PC-3 (cell line): ENCODE measurements around the gene TBC1D2B. TPM values are rescaled to one million over a fixed set of nuclear protein-coding genes. Genes with fewer than 3 reads are reported as not detected.
A peak's percentile ranks its signal among the peaks of the same experiment; 100 is the strongest.

ENCODE experiments used
- ATAC-seq: fragments of 200-7000 bp; cut with Tn5 transposase; 2 replicates; pipeline ENCODE4 v1.9.1; 2020; ENCODE audit warnings: mild to moderate bottlenecking, moderate library complexity
- BruUV-seq: library from RNA; stranded (reverse); fragments of 400-500 nt; replicated peaks from 2 replicates; lab custom pipeline; 2021; lab: Mats Ljungman, UMichigan
- CTCF ChIA-PET: fragments of 300-600 bp; sonication (Branson Sonifier 250); formaldehyde crosslinking; loops from one replicate; lab custom pipeline; 2022; ENCODE audit warnings: antibody characterized with exemption; lab: Charles Lee
- POLR2A ChIA-PET: fragments of 300-600 bp; sonication (Branson Sonifier 250); formaldehyde crosslinking; loops from one replicate; lab custom pipeline; 2022; ENCODE audit warnings: antibody characterized with exemption; ENCODE audit not compliant: unreplicated experiment; lab: Charles Lee
- DNase-seq: peaks from one replicate; pipeline ENCODE4 v3.0.0-alpha.2; 2015
- H2AFZ ChIP-seq: fragments of 300-600 bp; sonication (generic); 2 replicates; pipeline ENCODE4 v1.6.0; 2016; ENCODE audit warnings: antibody characterized with exemption, low read length
- H3F3A ChIP-seq: fragments of 300-600 bp; sonication (generic); one replicate; pipeline ENCODE4 v1.6.0; 2017; ENCODE audit warnings: antibody characterized with exemption, low read length, control low read depth, mild to moderate bottlenecking; ENCODE audit not compliant: unreplicated experiment
- H3K27ac ChIP-seq: fragments of 300-600 bp; sonication (generic); 2 replicates; pipeline ENCODE4 v1.5.1; 2016; ENCODE audit warnings: mild to moderate bottlenecking, low read length
- H3K27me3 ChIP-seq: fragments of 300-600 bp; sonication (generic); 2 replicates; pipeline ENCODE4 v1.6.1; 2016; ENCODE audit warnings: low read length, mixed read lengths
- H3K36me3 ChIP-seq: fragments of 300-600 bp; sonication (generic); 2 replicates; pipeline ENCODE4 v1.6.1; 2016; ENCODE audit warnings: low read depth, mixed run types, low read length, mixed read lengths
- H3K4me1 ChIP-seq: fragments of 300-600 bp; sonication (generic); 2 replicates; pipeline ENCODE4 v1.5.1; 2016; ENCODE audit warnings: low read length; ENCODE audit not compliant: insufficient read depth
- H3K4me2 ChIP-seq: fragments of 300-600 bp; sonication (generic); 2 replicates; pipeline ENCODE4 v1.6.0; 2016; ENCODE audit warnings: low read length
- H3K4me3 ChIP-seq: fragments of 300-600 bp; sonication (generic); 2 replicates; pipeline ENCODE4 v1.5.1; 2016; ENCODE audit warnings: mild to moderate bottlenecking, low read length, mixed read lengths
- H3K79me2 ChIP-seq: fragments of 300-600 bp; sonication (generic); 2 replicates; pipeline ENCODE4 v1.6.1; 2017; ENCODE audit warnings: low read length, mixed read lengths
- H3K9ac ChIP-seq: fragments of 300-600 bp; sonication (generic); 2 replicates; pipeline ENCODE4 v1.6.0; 2016; ENCODE audit warnings: mild to moderate bottlenecking, low read length
- H3K9me2 ChIP-seq: fragments of 300-600 bp; sonication (generic); replicated peaks from 2 replicates; pipeline ENCODE4 v1.6.1; 2016; ENCODE audit warnings: mixed run types, low read length, mixed read lengths
- H3K9me3 ChIP-seq: fragments of 300-600 bp; sonication (generic); 2 replicates; pipeline ENCODE4 v1.6.1; 2016; ENCODE audit warnings: low read length, mixed read lengths
- H4K20me1 ChIP-seq: fragments of 300-600 bp; sonication (generic); 2 replicates; pipeline ENCODE4 v1.6.1; 2016; ENCODE audit warnings: low read length, mixed read lengths
- EZH2 ChIP-seq: fragments of 300-600 bp; sonication (generic); IDR thresholded peaks from one replicate; pipeline ENCODE4 v1.6.1; 2017; ENCODE audit warnings: antibody characterized with exemption, mild to moderate bottlenecking, low read length; ENCODE audit not compliant: unreplicated experiment
- EZH2phosphoT487 ChIP-seq: fragments of 300-600 bp; sonication (generic); IDR thresholded peaks from 2 replicates; pipeline ENCODE4 v1.6.1; 2018; ENCODE audit warnings: mild to moderate bottlenecking, antibody characterized with exemption, low read length, borderline replicate concordance
- intact Hi-C: fragments of 100-400 bp; cut with micrococcal nuclease; formaldehyde crosslinking; loops from 2 replicates; pipeline ENCODE4 v1.9.0; 2023
- total RNA-seq: library from RNA; depleted of rRNA; stranded (reverse); fragments of >200 nt; gene quantifications from 2 replicates; pipeline ENCODE4 v1.2.3, GENCODE V29; 2014
- TF ChIP-seq, protein P1 (sequence below): fragments of 300-600 bp; sonication (generic); conservative IDR thresholded peaks from 2 replicates; pipeline ENCODE4 v1.5.1; 2017; ENCODE audit warnings: antibody characterized with exemption, low read depth, mild to moderate bottlenecking, low read length

TBC1D2B gene
- total RNA-seq, 1 experiment from 2014 or later = 19.0 TPM

- Histone ChIP-seq H3K36me3 (no peaks in the 10 kb centered on the region), H3K9me3 (no peaks in the 10 kb centered on the region), H3K9me2 (no peaks in the 10 kb centered on the region), H3K27me3 (no peaks in the 10 kb centered on the region), H3K27ac (no peak overlapping the region), H3K9ac (no peak overlapping the region), H3K4me2 (no peak overlapping the region), H3K4me3 (no peak overlapping the region), H3K79me2 (no peaks in the 10 kb centered on the region), H3K4me1 (no peaks in the 10 kb centered on the region), H3F3A (no peaks in the 10 kb centered on the region), H4K20me1 (no peaks in the 10 kb centered on the region), H2AFZ (no peak overlapping the region)
- ATAC-seq = peak; percentile 68; the same call in 1 of the 2 replicates
- intact Hi-C loops = loop anchor here (1.0 to 5.0 kb wide), 3 partner anchors 28 to 142 kb away; no protein-coding TSS in a partner anchor
- CTCF ChIA-PET = interaction anchor here (0.7 to 1.3 kb wide), 2 partner anchors 124 to 142 kb away, joined by 8 to 9 read pairs; no protein-coding TSS in a partner anchor
- TF ChIP-seq, protein P1, sequence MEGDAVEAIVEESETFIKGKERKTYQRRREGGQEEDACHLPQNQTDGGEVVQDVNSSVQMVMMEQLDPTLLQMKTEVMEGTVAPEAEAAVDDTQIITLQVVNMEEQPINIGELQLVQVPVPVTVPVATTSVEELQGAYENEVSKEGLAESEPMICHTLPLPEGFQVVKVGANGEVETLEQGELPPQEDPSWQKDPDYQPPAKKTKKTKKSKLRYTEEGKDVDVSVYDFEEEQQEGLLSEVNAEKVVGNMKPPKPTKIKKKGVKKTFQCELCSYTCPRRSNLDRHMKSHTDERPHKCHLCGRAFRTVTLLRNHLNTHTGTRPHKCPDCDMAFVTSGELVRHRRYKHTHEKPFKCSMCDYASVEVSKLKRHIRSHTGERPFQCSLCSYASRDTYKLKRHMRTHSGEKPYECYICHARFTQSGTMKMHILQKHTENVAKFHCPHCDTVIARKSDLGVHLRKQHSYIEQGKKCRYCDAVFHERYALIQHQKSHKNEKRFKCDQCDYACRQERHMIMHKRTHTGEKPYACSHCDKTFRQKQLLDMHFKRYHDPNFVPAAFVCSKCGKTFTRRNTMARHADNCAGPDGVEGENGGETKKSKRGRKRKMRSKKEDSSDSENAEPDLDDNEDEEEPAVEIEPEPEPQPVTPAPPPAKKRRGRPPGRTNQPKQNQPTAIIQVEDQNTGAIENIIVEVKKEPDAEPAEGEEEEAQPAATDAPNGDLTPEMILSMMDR = peak; percentile 93
- no peak for TF ChIP-seq EZH2phosphoT487
- BruUV-seq = no TSS peak
- POLR2A ChIA-PET = no interaction called here
- DNase-seq = peak; percentile 57
These were observed 110.8 kb downstream of the TBC1D2B start for GRCh38 chr15:77966540-77967234.

DNA sequence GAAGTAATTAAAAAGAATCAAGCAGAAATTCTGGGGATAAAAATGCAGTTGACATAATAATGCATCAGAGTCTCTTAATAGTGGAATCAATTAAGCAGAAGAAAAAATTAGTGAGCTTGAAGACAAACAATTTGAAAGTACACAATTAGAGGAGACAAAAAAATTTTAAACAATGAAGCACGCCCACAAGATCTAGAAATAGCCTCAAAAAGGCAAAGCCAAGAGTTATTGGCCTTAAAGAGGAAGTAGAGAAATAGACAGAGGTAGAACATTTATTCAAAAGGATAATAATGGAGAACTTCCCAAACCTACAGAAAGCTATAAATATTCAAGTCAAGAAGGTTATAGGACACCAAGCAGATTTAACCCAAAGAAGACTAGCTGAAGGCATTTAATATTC is 113.3 kb downstream of the TBC1D2B start:
- no peaks in the 10 kb centered on the region for H3F3A ChIP-seq
- DNase-seq = no peak
- no peaks in the 10 kb centered on the region for H4K20me1 ChIP-seq
- no peak overlapping the region for H3K27ac ChIP-seq
- H3K9me2 ChIP-seq = no peaks in the 10 kb centered on the region
- BruUV-seq = no TSS peak
- ChIA-PET CTCF (interaction anchor here (0.7 kb wide), 1 partner anchor 364 kb away, joined by 3 read pairs; no protein-coding TSS in a partner anchor), POLR2A (no interaction called here)
- TF ChIP-seq EZH2phosphoT487 (no peak), EZH2 (no peak)
- TF ChIP-seq, protein P1 = no peak
- no peaks in the 10 kb centered on the region for H3K9me3 ChIP-seq
- H3K4me2 ChIP-seq = no peak overlapping the region
- H3K4me1 ChIP-seq = no peaks in the 10 kb centered on the region
- H3K9ac ChIP-seq = no peak overlapping the region
- H2AFZ ChIP-seq = no peak overlapping the region
- intact Hi-C loops = no loop called here
- H3K36me3 ChIP-seq = no peaks in the 10 kb centered on the region
- H3K27me3 ChIP-seq = no peaks in the 10 kb centered on the region
- H3K4me3 ChIP-seq = no peak overlapping the region
- ATAC-seq = no peak
- no peaks in the 10 kb centered on the region for H3K79me2 ChIP-seq

DNA sequence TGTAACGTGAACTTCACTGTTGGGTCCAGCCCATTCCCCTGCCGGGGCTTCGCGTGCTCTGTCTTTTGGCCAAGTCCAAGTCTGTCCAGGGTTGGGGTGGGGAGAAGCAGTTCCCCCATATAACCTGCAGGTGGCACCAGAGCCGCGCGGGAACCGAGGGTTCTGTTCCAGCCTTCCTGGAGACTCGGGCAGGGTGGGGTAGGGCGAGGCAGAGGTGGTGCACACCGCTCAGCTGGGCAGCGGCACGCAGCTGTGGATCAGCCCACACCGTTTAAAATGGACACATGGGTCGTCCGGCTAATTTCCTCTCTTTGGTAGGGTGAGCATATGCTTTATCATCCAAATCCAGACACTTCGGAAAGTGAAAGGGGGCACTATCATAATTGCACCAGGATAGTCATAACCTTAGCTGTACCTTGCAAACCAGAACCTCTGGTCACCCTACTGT is 118.1 kb downstream of the TBC1D2B start:
- BruUV-seq = no TSS peak
- H3K4me3 ChIP-seq = peak overlapping the region; percentile 59
- ATAC-seq = peak; percentile 96

More for the DNA sequence above, 118.1 kb downstream of the TBC1D2B start:
- H3K27me3 ChIP-seq = no peaks in the 10 kb centered on the region
- no peaks in the 10 kb centered on the region for H4K20me1 ChIP-seq
- TF ChIP-seq, protein P1 = peak; percentile 83
- no peak for TF ChIP-seq EZH2phosphoT487
- no peaks in the 10 kb centered on the region for H3K36me3 ChIP-seq
- intact Hi-C loops = loop anchor here (1.0 kb wide), 1 partner anchor 149 kb away; no protein-coding TSS in a partner anchor
- DNase-seq = peak; percentile 79
- H3K9me3 ChIP-seq = no peaks in the 10 kb centered on the region
- H3K4me2 ChIP-seq = peak overlapping the region; percentile 79
- no peak overlapping the region for H3K27ac ChIP-seq
- H3K79me2 ChIP-seq = no peaks in the 10 kb centered on the region
- H3K9ac ChIP-seq = no peak overlapping the region
- H3F3A ChIP-seq = no peaks in the 10 kb centered on the region
- no peaks in the 10 kb centered on the region for H3K9me2 ChIP-seq
- ChIA-PET CTCF (interaction anchor here (0.7 to 2.0 kb wide), 2 partner anchors 149 to 424 kb away, joined by 3 to 11 read pairs; no protein-coding TSS in a partner anchor), POLR2A (no interaction called here)
- peak overlapping the region; percentile 65 for H2AFZ ChIP-seq
- H3K4me1 ChIP-seq = no peaks in the 10 kb centered on the region
